22Rv1 (cell line): ENCODE results near the gene EMX2.

ENCODE experiments used
- H3K27ac ChIP-seq: fragments of 450-650 bp; 2 replicates; pipeline ENCODE4 v1.5.1; 2017
- ZFX ChIP-seq: fragments of 450-650 bp; IDR thresholded peaks from 2 replicates; pipeline ENCODE4 v1.6.1; 2017; ENCODE audit warnings: antibody characterized with exemption, borderline replicate concordance
- TF ChIP-seq, protein P1 (sequence below): fragments of 450-650 bp; IDR thresholded peaks from 2 replicates; pipeline ENCODE4 v1.5.1; 2017; ENCODE audit warnings: mild to moderate bottlenecking

Gene EMX2

DNA sequence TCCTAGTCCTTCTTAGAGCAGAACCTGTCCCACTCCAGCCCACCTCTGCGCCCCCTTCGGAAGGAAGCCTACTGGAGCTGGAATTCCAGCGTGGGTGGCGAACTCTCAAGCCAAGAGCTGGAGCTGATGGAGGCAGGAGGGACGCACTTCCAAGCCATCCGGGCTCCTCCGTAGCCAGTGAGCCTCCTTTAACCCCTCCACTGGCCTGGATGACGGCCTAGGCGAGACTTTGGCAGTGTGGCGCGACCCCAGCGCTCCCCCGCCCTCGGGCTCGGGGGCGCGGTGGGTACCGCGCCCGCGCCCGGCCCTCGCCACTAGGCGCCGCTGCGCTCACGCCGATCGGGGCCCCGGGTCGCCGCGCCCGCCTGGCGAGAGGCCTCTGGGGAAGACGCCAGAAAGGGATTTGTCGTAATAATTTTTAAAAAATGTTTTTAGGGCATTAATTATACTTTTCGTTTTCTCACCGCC is 5.1 kb upstream of the EMX2 start:
- H3K27ac ChIP-seq = no peak overlapping the region
- TF ChIP-seq ZFX = no peak
- TF ChIP-seq, protein P1, sequence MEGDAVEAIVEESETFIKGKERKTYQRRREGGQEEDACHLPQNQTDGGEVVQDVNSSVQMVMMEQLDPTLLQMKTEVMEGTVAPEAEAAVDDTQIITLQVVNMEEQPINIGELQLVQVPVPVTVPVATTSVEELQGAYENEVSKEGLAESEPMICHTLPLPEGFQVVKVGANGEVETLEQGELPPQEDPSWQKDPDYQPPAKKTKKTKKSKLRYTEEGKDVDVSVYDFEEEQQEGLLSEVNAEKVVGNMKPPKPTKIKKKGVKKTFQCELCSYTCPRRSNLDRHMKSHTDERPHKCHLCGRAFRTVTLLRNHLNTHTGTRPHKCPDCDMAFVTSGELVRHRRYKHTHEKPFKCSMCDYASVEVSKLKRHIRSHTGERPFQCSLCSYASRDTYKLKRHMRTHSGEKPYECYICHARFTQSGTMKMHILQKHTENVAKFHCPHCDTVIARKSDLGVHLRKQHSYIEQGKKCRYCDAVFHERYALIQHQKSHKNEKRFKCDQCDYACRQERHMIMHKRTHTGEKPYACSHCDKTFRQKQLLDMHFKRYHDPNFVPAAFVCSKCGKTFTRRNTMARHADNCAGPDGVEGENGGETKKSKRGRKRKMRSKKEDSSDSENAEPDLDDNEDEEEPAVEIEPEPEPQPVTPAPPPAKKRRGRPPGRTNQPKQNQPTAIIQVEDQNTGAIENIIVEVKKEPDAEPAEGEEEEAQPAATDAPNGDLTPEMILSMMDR = peak; percentile 91

DNA sequence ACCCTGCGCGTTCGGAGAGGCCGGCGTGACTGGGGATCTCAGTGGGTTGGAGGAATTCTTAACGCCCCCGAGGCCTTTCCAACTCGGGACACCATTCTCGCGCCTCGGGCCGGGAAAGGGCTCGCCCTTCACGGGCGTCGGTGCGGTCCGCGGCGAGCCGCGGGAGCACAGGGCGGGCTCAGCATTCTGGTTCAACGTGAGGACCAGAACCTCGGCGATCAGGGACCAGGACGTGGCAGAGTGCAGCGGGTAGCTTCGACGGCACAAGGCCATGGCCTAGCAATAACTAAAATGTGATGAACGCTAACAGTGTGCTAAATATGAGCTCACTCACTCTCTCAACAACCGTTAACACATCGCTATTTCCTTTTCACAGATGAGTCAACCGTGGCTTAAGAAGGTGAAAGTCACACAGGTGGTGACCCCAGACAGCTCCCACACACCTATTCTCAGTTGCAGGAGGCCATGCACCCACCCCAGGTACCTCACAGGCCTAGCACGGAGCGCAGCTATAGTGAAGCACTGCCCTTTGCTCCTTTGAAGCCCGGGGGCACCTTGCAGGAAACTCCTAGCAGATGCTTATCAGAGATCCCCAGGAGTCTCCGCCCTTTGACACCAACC is 4.5 kb upstream of the EMX2 start:
- TF ChIP-seq, protein P1 = peak; percentile 59
- no peak for TF ChIP-seq ZFX
- H3K27ac ChIP-seq = no peak overlapping the region

DNA sequence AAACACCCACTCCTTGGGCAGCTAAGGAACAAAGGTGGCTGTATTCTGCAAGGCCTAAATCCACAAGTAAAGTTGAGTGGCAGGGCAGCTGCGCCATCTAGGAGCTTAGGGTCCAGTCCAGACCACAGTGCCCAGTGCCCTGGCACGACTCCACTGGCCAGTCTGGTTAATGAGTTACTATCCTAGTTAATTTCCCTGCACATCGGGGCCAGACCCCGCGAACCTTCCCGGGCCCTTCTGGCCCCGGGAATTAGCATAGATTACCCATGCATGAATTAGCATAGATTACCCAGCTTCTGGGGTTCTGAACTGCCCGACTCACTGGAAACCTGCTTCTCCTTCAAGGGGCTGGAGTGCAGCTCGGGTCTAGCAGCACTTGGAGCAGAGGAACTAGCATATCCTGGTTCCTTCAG is 3.2 kb upstream of the EMX2 start:
- no peak for TF ChIP-seq ZFX
- TF ChIP-seq, protein P1 = no peak
- no peak overlapping the region for H3K27ac ChIP-seq

DNA sequence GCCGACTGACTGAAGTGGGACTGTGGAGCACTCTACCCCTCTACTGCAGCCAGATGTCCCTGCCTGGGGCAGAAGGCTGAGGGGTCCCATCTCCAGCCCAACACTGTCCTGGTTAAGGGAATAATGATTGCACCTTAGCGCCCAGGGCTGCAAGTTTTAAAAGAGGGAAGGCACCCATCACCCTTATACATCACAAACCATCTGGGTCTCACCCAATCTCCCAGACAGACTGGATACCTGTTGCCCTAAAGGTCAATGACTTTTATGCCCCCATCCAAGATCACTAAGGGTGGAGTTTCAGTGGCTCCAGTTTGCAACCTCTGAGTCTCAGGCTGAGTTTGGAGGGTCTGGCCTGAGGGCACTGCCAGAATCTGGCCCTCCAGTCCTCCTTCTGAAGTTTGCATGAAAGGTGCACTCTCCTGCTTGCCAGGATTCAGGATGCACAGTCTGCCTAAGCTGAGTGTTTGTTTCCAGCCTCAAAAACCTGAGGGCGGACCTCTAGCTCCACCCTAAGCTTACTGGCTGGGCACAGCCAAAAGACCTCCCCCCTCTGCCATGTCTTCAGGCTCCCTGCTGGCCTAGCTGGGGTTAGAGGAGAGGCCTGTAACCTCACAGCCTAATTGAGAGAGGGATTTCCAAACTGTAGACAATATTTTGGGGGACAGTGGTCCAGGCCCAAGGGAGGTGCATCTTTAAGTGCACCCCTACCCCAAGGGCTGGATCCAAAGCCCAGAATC is 2.5 kb upstream of the EMX2 start:
- no peak overlapping the region for H3K27ac ChIP-seq
- TF ChIP-seq, protein P1 = no peak
- no peak for TF ChIP-seq ZFX

DNA sequence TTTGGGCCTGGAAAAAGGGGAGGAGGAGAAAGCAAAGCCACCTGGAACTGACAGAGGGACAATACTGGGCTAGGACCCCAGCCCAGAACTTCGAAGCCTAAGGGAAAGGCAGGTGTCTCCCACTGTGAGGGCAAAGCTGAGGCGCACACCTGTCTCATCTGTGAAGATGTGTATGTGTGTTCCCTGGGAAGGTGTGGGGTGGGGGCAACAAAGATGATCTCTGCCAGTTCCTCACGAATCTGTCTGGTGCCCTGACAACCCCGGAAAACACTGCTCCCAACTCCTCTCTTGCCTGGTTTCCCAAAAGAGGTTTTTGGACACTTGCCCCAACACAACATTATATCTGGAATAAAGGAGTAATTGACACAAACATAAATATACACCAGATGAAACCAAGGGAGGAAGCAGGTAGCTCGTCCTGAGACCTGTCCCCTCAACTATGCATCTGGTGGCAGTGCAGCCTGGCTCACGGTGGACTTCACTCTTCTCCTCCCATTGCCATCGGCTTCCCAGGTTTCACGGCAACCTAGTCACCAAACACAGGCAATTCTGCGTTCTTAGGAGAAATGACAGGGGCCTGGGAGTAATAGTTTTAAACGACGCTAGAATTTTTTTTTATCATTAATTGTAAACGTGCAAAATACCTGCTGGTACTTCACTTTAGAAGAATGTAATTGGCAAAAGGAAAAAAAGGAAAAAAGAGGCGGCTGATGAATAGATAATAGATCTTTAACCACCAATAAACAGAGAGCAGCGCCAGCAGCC is 1.7 kb upstream of the EMX2 start:
- TF ChIP-seq, protein P1 = no peak
- no peak for TF ChIP-seq ZFX
- H3K27ac ChIP-seq = no peak overlapping the region

DNA sequence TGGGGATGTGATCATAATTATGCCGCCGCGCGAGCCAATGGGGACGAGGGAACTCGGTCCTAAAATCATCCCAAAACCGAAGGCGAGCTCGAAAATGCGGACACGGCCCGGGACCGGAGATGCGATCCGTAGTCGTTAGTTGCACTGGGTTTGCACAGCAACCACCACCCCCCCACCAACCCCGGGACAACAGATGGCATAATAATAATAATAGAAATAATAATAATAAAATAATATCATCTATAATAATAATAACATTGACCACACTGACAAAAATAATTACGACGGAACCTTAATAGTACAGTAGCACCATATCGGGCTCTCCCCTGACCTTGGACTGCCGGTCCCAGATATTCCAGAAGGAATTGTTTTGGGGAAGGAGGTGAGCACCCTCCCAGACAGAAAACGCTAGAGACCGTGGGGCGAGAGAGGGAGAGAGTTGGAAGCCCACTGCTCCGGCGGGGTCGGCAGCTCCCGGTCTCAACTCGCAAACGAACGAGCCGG is 1.1 kb upstream of the EMX2 start:
- TF ChIP-seq ZFX = no peak
- TF ChIP-seq, protein P1 = no peak

More for the DNA sequence above, 1.1 kb upstream of the EMX2 start:
- H3K27ac ChIP-seq = no peak overlapping the region
